ENCODE data around the gene MFN2.

DNA sequence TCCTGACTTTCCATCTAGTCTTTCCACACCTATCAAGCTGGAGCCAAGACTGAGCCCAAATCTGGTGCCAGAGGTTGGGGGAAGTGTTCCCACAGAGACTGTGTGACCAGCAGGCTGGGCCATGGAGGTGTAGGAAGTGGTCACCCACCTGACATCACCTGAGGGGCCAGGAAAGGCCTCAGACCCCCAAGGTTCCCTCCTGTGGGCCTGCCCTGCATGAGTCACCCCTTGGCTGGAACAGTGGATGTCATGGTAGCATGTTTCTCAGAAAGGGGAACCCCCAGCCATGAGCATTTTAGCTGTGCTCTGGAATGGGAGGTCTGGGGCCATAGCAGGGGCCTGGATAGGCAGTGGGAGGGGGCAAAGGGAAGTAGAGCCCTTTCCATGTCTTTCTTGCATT lies 77.1 kb downstream of the MFN2 start:
- TF ChIP-seq, protein P1, sequence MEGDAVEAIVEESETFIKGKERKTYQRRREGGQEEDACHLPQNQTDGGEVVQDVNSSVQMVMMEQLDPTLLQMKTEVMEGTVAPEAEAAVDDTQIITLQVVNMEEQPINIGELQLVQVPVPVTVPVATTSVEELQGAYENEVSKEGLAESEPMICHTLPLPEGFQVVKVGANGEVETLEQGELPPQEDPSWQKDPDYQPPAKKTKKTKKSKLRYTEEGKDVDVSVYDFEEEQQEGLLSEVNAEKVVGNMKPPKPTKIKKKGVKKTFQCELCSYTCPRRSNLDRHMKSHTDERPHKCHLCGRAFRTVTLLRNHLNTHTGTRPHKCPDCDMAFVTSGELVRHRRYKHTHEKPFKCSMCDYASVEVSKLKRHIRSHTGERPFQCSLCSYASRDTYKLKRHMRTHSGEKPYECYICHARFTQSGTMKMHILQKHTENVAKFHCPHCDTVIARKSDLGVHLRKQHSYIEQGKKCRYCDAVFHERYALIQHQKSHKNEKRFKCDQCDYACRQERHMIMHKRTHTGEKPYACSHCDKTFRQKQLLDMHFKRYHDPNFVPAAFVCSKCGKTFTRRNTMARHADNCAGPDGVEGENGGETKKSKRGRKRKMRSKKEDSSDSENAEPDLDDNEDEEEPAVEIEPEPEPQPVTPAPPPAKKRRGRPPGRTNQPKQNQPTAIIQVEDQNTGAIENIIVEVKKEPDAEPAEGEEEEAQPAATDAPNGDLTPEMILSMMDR (conservative IDR thresholded peaks at IDR 0.05), result no peak
- no peak for TF ChIP-seq EZH2 (IDR thresholded peaks at IDR 0.05; ENCODE audit: low read depth)
